ENCODE measurements around the gene TRIM62. TPM values are rescaled to one million over a fixed set of nuclear protein-coding genes. Genes with fewer than 3 reads are reported as not detected.

Gene TRIM62
- total RNA-seq, 1 donor from 2014 or later, result 1.4 TPM

DNA sequence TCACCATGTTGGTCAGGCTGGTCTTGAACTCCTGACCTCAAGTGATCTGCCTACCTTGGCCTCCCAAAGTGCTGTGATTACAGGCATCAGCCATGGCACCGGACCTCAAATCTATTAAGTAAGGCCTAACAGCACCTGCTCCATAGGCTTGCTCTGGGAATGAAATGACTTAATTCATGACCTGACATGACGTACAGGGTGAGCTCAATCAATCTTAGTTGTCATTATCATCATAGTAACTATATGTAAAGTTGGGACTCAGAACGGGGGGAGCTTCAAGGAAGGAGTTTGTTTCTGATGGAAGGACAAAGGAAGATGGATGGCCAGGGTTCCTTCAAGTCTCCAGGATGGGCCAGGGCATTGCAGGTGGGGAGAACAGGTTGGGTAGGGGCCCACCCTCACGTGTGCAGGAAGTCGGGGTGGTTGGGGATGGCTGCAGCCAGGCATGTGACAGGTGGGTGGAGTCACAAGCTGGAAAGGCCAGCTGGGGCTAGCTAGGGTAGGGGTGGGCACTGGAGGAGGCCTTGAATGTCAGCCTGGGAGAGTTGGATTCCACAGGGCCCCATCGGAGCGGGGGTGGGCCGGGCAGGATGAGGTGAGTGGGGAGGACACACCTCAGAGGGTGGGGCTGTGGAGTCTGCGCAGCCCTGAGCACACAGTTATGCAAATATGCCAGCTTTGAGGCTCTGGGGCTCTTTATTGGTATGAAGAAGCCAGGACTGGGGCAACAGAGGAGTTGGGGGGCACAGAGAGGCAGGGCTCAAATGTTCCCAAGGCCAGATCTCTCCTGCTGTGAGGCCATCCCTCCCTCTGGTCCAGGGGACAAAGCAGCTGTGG lies 9.6 kb downstream of the TRIM62 start:
- Mint-ChIP-seq H3K27me3 (ENCODE audit: insufficient read depth, low read depth) (peaks cover 3% of the 10 kb centered on the region), H3K4me1 (peaks cover 41% of the 10 kb centered on the region), H3K4me3 (no peak overlapping the region), H3K36me3 (peaks cover 5% of the 10 kb centered on the region), H3K27ac (peak overlapping the region; percentile 53), H3K9me3 (no peaks in the 10 kb centered on the region)
- Histone ChIP-seq H3F3A (ENCODE audit: low read depth) (peaks cover 18% of the 10 kb centered on the region), H3K9ac (no peak overlapping the region), H3K4me3 (no peak overlapping the region), H3K27ac (no peak overlapping the region), H3K36me3 (no peaks in the 10 kb centered on the region), H3K27me3 (no peaks in the 10 kb centered on the region), H3K79me2 (ENCODE audit: low read depth) (no peaks in the 10 kb centered on the region), H3K4me1 (peaks cover 15% of the 10 kb centered on the region), H2AFZ (replicated peaks) (no peak overlapping the region), H3K4me2 (no peak overlapping the region), H3K9me3 (ENCODE audit: low read depth) (no peaks in the 10 kb centered on the region), H4K20me1 (ENCODE audit: low read depth) (no peaks in the 10 kb centered on the region)
- no peak for TF ChIP-seq EZH2phosphoT487 (IDR thresholded peaks at IDR 0.05)
- TF ChIP-seq EZH2 (IDR thresholded peaks at IDR 0.05), result no peak
- TF ChIP-seq, protein P1, sequence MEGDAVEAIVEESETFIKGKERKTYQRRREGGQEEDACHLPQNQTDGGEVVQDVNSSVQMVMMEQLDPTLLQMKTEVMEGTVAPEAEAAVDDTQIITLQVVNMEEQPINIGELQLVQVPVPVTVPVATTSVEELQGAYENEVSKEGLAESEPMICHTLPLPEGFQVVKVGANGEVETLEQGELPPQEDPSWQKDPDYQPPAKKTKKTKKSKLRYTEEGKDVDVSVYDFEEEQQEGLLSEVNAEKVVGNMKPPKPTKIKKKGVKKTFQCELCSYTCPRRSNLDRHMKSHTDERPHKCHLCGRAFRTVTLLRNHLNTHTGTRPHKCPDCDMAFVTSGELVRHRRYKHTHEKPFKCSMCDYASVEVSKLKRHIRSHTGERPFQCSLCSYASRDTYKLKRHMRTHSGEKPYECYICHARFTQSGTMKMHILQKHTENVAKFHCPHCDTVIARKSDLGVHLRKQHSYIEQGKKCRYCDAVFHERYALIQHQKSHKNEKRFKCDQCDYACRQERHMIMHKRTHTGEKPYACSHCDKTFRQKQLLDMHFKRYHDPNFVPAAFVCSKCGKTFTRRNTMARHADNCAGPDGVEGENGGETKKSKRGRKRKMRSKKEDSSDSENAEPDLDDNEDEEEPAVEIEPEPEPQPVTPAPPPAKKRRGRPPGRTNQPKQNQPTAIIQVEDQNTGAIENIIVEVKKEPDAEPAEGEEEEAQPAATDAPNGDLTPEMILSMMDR (IDR thresholded peaks at IDR 0.05), result no peak
- no peak for DNase-seq (ENCODE audit: low spot score)

DNA sequence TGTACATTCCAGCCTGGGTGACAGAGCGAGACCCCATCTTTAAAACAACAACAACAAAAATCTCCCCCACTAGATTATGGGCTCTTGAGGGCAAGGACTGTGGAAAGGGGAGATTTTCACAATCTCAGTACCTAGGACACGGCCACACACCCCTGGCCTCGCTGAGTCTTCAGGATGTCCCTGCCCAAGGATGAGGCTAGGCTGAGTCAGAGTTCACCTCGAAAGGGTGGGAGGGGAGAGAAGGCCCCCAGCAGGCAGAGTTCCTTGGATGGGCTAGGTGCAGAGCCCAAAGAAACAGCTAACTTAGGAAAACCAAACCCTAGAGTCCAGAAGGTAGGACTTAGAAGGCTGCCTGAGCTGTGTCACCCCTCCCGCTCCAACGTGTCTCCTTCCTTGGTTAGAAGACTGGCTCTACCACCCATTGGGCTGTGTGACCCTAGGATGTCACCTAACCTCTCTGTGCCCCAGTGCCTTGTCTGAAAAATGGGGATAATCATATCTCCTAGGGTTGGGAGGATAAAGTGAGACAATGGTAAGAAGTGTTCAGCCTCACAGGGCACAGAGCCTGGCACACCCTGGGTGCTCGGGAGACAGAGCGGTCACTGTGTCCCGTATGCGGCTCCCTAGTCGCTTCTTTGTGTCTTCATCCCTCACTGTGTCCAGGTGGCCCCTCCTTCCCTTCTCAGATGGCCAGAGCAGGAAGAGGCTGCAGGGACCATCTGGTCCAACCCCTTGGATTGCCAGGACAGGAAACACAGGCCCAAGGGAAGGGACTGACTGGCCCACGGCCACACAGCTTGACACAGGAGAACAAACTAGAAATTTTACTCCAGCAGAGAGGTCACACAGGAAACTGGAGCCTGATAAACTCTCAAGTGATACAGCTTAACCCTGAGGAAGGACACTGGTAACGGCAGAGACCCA lies 11.2 kb downstream of the TRIM62 start:
- Mint-ChIP-seq H3K27ac (peak overlapping the region; percentile 44), H3K4me1 (peaks cover 41% of the 10 kb centered on the region), H3K9me3 (peaks cover 4% of the 10 kb centered on the region), H3K4me3 (no peak overlapping the region), H3K36me3 (peaks cover 11% of the 10 kb centered on the region), H3K27me3 (ENCODE audit: insufficient read depth, low read depth) (peaks cover 6% of the 10 kb centered on the region)
- no peak overlapping the region for H3K27ac ChIP-seq
- H4K20me1 ChIP-seq (ENCODE audit: low read depth), result no peaks in the 10 kb centered on the region
- no peaks in the 10 kb centered on the region for H3K9me3 ChIP-seq (ENCODE audit: low read depth)
- no peak overlapping the region for H3K4me2 ChIP-seq
- H2AFZ ChIP-seq (replicated peaks), result no peak overlapping the region
- no peaks in the 10 kb centered on the region for H3K36me3 ChIP-seq
- H3K9ac ChIP-seq, result no peak overlapping the region
- no peak for TF ChIP-seq EZH2phosphoT487 (IDR thresholded peaks at IDR 0.05)
- TF ChIP-seq EZH2 (IDR thresholded peaks at IDR 0.05), result no peak
- TF ChIP-seq, protein P1 (IDR thresholded peaks at IDR 0.05), result no peak
- no peak overlapping the region for H3K4me3 ChIP-seq
- no peaks in the 10 kb centered on the region for H3K79me2 ChIP-seq (ENCODE audit: low read depth)
- H3K27me3 ChIP-seq, result peaks cover 2% of the 10 kb centered on the region
- peaks cover 18% of the 10 kb centered on the region for H3F3A ChIP-seq (ENCODE audit: low read depth)
- H3K4me1 ChIP-seq, result peaks cover 15% of the 10 kb centered on the region
- DNase-seq (ENCODE audit: low spot score), result no peak

DNA sequence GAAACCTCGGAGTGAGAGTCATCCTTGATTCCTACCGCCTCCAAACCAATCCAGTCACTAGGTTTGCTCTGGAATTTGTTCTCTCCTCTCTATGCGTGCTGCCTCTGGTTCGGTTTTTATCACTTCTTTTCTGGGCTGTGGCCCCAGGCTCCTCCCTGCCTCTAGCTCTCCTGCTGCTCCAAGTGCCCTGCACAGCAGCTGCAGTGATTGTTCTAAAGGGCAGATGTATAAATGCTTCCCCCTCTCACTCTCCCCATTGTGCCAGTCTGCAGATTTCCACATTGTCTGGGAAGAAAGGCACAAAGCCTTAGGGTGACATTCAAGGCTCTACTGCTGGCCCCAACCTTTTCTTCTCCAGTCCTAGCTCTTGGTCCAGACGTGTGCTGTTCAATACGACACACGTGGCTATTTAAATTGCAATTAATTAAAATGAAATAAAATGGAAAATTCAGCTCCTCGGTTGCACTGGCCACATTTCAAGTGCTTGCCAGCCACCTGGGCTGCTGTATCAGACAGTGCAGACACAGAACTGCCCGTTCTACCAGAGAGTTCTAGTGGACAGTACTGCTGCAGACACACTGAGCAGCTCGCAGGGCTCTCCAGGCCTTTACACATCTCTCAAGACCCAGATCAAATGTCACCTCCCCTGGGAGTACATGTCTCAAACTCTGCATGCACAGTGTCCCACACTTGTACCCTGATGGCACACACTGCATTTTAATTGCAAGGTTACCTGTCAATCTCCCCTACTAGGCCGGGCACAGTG lies 12.4 kb downstream of the TRIM62 start:
- Histone ChIP-seq H3K27ac (no peak overlapping the region), H3K9ac (no peak overlapping the region), H3K36me3 (no peaks in the 10 kb centered on the region), H3K27me3 (peaks cover 3% of the 10 kb centered on the region), H2AFZ (replicated peaks) (no peak overlapping the region), H3K4me2 (peak overlapping the region; percentile 17), H4K20me1 (ENCODE audit: low read depth) (no peaks in the 10 kb centered on the region), H3K9me3 (ENCODE audit: low read depth) (no peaks in the 10 kb centered on the region), H3K4me1 (peaks cover 15% of the 10 kb centered on the region), H3K4me3 (no peak overlapping the region), H3F3A (ENCODE audit: low read depth) (peaks cover 18% of the 10 kb centered on the region), H3K79me2 (ENCODE audit: low read depth) (no peaks in the 10 kb centered on the region)
- peak; percentile 57 for DNase-seq (ENCODE audit: low spot score)
- H3K27ac Mint-ChIP-seq, result peak overlapping the region; percentile 97
- H3K27me3 Mint-ChIP-seq (ENCODE audit: insufficient read depth, low read depth), result peaks cover 6% of the 10 kb centered on the region
- peaks cover 43% of the 10 kb centered on the region for H3K4me1 Mint-ChIP-seq
- peaks cover 4% of the 10 kb centered on the region for H3K9me3 Mint-ChIP-seq
- H3K36me3 Mint-ChIP-seq, result peaks cover 11% of the 10 kb centered on the region
- no peak overlapping the region for H3K4me3 Mint-ChIP-seq
- TF ChIP-seq, protein P1 (IDR thresholded peaks at IDR 0.05), result no peak
- TF ChIP-seq EZH2phosphoT487 (IDR thresholded peaks at IDR 0.05) (no peak), EZH2 (IDR thresholded peaks at IDR 0.05) (no peak)
